ENCODE measurements around the gene PPP1CA.

DNA sequence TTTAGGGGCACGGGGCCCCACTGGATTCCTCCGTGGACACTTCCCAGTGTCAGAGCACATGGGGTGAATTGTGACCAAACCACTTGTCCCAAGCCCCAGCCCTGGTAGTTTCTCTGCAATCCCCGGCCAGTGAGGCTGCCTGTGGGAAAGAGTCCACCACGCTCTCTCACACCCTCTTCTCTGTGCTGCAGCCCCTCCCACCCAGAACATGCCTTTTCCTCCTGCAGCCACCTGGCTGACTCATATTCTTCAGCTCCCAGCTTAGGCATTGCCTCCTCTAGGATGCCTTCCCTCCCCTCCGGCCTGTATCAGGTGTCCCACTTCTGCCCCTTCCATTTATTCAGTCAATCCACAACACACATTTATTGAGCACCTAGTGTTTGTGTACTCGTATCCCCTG is 21.2 kb upstream of the PPP1CA start:
- TF ChIP-seq, protein P1, sequence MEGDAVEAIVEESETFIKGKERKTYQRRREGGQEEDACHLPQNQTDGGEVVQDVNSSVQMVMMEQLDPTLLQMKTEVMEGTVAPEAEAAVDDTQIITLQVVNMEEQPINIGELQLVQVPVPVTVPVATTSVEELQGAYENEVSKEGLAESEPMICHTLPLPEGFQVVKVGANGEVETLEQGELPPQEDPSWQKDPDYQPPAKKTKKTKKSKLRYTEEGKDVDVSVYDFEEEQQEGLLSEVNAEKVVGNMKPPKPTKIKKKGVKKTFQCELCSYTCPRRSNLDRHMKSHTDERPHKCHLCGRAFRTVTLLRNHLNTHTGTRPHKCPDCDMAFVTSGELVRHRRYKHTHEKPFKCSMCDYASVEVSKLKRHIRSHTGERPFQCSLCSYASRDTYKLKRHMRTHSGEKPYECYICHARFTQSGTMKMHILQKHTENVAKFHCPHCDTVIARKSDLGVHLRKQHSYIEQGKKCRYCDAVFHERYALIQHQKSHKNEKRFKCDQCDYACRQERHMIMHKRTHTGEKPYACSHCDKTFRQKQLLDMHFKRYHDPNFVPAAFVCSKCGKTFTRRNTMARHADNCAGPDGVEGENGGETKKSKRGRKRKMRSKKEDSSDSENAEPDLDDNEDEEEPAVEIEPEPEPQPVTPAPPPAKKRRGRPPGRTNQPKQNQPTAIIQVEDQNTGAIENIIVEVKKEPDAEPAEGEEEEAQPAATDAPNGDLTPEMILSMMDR (IDR thresholded peaks at IDR 0.05): no peak
- TF ChIP-seq EZH2 (IDR thresholded peaks at IDR 0.05; ENCODE audit: borderline replicate concordance, insufficient read depth, low read depth, low read length, poor library complexity, severe bottlenecking): no peak

Data from B cell (primary cell).